ENCODE results near the gene KNOP1. TPM values are rescaled to one million over a fixed set of nuclear protein-coding genes. Genes with fewer than 3 reads are reported as not detected.

The KNOP1 gene
- total and polyA plus RNA-seq, 2 of the 13 experiments (the other 11 are each of a cell fraction or from before 2014, with no cell fraction given): 21.2 to 57.5 TPM

DNA sequence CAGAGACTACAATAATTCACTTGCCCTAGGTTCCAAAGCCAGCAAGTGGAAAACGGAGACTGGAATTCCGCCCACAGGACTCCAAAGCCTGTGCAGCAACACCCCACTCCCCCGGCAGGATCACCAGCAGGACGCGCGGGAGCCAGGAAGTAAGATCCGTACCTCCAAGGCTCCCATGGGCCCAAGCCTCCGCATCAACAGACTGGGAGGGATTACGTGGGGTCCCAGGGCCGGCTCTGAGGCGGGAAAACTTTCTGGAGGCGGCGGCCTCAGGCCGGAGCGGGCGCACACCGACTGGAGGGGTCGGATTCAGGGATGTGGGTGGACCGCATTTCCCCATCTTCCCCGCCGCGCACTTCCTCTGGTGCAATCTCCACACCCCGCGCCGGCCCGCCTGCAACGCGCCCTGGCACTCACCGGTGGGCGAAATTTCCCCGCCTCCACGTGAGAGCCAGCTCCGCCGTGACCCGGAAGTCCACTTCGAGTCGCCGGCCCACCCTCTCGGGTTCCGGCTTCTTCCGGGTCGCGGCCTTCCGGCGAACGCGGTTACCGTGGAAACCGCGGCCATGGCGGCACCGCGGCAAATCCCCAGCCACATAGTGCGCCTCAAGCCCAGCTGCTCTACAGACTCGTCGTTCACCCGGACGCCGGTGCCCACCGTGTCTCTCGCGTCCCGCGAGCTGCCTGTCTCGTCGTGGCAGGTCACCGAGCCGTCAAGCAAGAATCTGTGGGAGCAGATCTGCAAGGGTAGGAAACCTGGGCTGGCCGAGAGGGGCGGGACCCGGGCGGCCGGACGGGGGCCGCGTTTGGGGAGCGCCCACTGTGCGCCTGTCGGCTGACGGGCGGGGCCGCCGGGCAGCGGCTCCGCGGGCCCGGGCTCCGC, at the start of gene KNOP1, which contains the start of gene IQCK (continued):
- TF ChIP-seq ZNF616 (CRISPR knock-in tag; IDR thresholded peaks at IDR 0.05; ENCODE audit: low read depth): peak; percentile 83; the same call in 1 of the 2 replicates
- TF ChIP-seq EHMT2 (IDR thresholded peaks at IDR 0.05; ENCODE audit: borderline replicate concordance, low read depth, low read length): no peak
- TF ChIP-seq PCBP2 (optimal IDR thresholded peaks at IDR 0.05; ENCODE audit: low read depth, low read length, poor library complexity, severe bottlenecking): no peak
- TF ChIP-seq SIX1 (CRISPR knock-in tag; IDR thresholded peaks at IDR 0.05; ENCODE audit: borderline replicate concordance): no peak
- no peak; the same call in 1 of the 2 replicates for TF ChIP-seq SAFB2 (CRISPR knock-in tag; IDR thresholded peaks at IDR 0.05; ENCODE audit: borderline replicate concordance, low read depth)
- peak; percentile 15; the same call in 1 of the 2 replicates for TF ChIP-seq ZFYVE20 (CRISPR knock-in tag; IDR thresholded peaks at IDR 0.05; ENCODE audit: borderline replicate concordance, low read depth)
- TF ChIP-seq GABPA (IDR thresholded peaks at IDR 0.05; ENCODE audit: low read depth, low read length): peak; percentile 94
- peak; percentile 100 for TF ChIP-seq GABPA (CRISPR knock-in tag; IDR thresholded peaks at IDR 0.05; ENCODE audit: low read depth)
- TF ChIP-seq HMG20A (CRISPR knock-in tag; IDR thresholded peaks at IDR 0.05; ENCODE audit: borderline replicate concordance): 0 out of 2 replicates have a peak, but pooled peaks have one; percentile 44
- TF ChIP-seq ZBTB3 (CRISPR knock-in tag; IDR thresholded peaks at IDR 0.05; ENCODE audit: borderline replicate concordance, low read depth): peak; percentile 94
- no peak for TF ChIP-seq JUNB (CRISPR knock-in tag; IDR thresholded peaks at IDR 0.05; ENCODE audit: borderline replicate concordance)
- TF ChIP-seq SP4 (CRISPR knock-in tag; IDR thresholded peaks at IDR 0.05): peak; percentile 85
- no peak for TF ChIP-seq ZBTB37 (CRISPR knock-in tag; IDR thresholded peaks at IDR 0.05)
- TF ChIP-seq BCL3 (CRISPR knock-in tag; IDR thresholded peaks at IDR 0.05): peak; percentile 98
- TF ChIP-seq ZNF292 (CRISPR knock-in tag; IDR thresholded peaks at IDR 0.05; ENCODE audit: borderline replicate concordance, low read depth): peak; percentile 81
- peak; percentile 81 for TF ChIP-seq GATAD2A (CRISPR knock-in tag; IDR thresholded peaks at IDR 0.05)
- TF ChIP-seq ZFP62 (CRISPR knock-in tag; IDR thresholded peaks at IDR 0.05): no peak; the same call in 1 of the 2 replicates
- TF ChIP-seq ZNF326 (CRISPR knock-in tag; IDR thresholded peaks at IDR 0.05; ENCODE audit: borderline replicate concordance): no peak
- peak; percentile 89 for TF ChIP-seq ZBTB42 (CRISPR knock-in tag; IDR thresholded peaks at IDR 0.05)
- TF ChIP-seq NR2F6 (IDR thresholded peaks at IDR 0.05): no peak
- peak; percentile 56 for TF ChIP-seq NR2F6 (CRISPR knock-in tag; IDR thresholded peaks at IDR 0.05)
- TF ChIP-seq ZNF138 (CRISPR knock-in tag; IDR thresholded peaks at IDR 0.05; ENCODE audit: low read depth): peak; percentile 83
- peak; percentile 52 for TF ChIP-seq CREM (IDR thresholded peaks at IDR 0.05)
- TF ChIP-seq CREM (CRISPR knock-in tag; IDR thresholded peaks at IDR 0.05): no peak
- peak; percentile 90 for TF ChIP-seq RXRA (CRISPR knock-in tag; IDR thresholded peaks at IDR 0.05)
- TF ChIP-seq, protein P1, sequence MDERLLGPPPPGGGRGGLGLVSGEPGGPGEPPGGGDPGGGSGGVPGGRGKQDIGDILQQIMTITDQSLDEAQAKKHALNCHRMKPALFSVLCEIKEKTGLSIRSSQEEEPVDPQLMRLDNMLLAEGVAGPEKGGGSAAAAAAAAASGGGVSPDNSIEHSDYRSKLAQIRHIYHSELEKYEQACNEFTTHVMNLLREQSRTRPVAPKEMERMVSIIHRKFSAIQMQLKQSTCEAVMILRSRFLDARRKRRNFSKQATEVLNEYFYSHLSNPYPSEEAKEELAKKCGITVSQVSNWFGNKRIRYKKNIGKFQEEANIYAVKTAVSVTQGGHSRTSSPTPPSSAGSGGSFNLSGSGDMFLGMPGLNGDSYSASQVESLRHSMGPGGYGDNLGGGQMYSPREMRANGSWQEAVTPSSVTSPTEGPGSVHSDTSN (CRISPR knock-in tag; IDR thresholded peaks at IDR 0.05): no peak
- TF ChIP-seq CEBPG (CRISPR knock-in tag; IDR thresholded peaks at IDR 0.05): no peak; the same call in 1 of the 2 replicates
- TF ChIP-seq ZBTB7B (CRISPR knock-in tag; IDR thresholded peaks at IDR 0.05): peak; percentile 96

Data from HepG2 (cell line).